KBM-7 (cell line): ENCODE measurements around the gene ZNF814.
"Not testable (repeated sequence)": the region's sequence is repeated elsewhere in the genome, so short reads cannot be mapped to it uniquely, and the experiment has no call there.

Experiments used
- DNase-seq: peaks from one replicate; pipeline ENCODE4 v3.0.0-alpha.2; 2015
- in situ Hi-C: fragments of 300-500 bp; cut with MboI; formaldehyde crosslinking; loops from 2 replicates; pipeline ENCODE4 v1.14.3; 2020; ENCODE audit warnings: low sequenced_read_pairs, low pct_unique_long_range_greater_than_20kb, mixed read lengths

The ZNF814 gene

DNA sequence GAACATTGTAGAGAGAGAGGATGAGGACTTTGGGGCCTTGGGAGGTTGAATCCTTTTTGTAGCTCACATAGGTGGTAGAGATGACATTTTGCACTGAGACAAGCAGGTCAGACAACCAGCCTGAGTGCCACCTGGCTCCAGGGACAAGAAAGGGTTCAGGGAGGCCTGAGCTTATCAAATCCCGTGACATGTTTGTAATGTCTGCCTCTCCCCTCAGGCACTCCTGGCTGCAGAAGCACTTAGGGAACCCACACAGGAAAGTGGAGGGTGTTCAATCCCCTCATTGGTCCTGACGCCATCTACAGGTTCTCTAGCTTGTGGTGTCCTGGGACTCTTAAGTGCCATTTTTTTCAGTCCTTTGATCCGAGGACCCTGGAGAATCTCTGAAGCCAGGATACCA is 67.7 kb downstream of the ZNF814 start:
- in situ Hi-C loops, DNase-seq: not testable (repeated sequence)

DNA sequence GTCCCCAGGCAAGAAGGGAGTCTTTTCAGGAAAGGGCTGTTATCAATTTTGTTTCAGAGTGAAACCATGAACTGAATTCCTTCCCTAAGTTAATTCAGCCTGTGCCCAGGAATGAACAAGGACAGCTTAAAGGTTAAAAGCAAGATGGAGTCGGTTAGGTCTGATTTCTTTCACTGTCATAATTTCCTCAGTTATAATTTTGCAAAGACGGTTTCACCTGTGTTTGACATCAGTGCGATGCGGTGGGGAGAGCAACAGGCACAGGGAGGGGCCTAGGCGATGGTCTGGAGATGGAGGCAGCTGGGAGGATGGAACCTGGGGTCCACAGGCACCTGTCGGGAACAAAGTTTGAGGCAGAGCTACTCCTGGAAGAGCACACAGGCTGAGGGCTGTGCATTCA is 68.2 kb downstream of the ZNF814 start:
- DNase-seq: no peak
- in situ Hi-C loops: no loop called here

DNA sequence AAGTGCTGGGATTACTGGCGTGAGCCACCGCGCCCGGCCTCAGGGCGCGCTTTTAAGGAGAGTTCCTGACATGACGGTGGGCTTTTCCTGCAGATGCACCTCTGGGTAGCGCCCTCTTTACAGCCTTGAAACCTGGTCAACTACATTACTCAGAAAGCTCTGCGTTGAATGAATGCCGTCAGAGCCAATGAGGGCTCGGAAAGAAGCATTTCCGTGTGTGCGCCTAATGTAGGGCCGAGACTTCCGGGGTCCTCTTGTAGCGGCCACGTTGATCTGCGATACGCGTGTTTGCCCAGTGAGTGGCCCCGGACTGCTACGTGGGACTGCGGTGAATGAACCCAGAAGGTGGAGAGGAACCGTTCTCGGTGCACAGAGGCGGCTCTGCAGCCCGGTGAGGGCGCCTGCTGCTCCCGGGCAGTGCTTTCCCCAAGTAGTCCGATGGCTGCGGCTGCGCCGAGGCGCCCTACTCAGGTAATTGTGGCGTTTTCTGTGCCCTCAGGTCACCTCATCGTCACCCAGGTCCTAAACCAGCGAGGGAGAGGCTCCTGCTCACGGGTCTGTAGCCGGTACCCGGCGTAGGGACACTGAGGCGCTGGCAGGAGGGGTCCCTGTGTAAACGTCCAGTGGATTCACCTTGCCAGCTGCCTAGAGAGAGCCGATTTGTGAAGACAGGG is 69.2 kb downstream of the ZNF814 start:
- DNase-seq: peak; percentile 91
- in situ Hi-C loops: no loop called here

DNA sequence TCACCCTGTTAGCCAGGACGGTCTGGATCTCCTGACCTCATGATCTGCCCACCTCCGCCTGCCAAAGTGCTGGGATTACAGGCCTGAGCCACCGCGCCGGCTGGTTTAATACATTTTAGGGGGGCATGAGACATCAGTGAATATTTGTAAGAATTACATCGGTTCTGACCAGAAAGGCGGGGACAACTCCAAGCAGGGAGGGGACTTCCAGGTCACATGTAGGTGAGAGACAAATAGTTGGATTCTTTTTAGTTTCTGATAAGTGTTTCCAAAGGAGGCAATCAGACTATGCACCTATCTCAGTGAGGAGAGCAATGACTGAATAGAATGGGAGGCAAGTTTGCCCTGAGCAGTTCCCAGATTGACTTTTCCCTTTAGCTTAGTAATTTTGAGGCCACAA is 70.5 kb downstream of the ZNF814 start:
- in situ Hi-C loops: no loop called here
- DNase-seq: no peak

DNA sequence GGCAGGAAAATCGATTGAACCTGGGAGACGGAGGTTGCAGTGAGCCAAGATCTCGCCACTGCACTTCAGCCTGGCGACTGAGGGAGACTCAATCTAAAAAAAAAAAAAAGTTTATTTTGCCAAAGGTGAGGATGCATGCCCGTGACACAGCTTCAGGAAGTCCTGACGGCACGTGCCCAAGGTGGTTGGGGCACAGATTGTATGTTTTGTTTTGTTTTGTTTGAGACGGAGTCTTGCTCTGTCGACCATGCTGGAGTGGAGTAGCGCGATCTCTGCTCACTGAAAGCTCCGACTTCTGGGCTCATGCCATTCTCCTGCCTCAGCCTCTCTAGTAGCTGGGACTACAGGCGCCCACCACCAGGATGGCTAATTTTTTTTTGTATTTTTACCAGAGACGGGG is 70.9 kb downstream of the ZNF814 start:
- DNase-seq: no peak
- in situ Hi-C loops: no loop called here

DNA sequence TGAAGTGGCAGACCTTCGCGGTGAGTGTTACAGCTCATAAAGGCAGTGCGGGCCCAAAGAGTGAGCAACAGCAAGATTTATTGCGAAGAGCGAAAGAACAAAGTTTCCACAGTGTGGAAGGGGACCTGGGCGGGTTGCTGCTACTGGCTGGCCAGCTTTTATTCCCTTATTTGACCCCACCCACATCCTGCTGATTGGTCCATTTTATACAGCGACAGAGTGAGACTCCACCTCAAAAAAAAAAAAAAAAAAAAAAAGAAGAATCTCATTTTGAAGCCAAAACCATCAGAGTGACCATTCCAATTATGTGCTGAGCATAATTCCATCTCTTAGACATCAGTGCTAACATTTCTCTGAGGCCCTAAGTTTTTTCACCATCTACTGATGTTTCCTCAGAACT is 72.2 kb downstream of the ZNF814 start:
- DNase-seq: no peak
- in situ Hi-C loops: no loop called here

DNA sequence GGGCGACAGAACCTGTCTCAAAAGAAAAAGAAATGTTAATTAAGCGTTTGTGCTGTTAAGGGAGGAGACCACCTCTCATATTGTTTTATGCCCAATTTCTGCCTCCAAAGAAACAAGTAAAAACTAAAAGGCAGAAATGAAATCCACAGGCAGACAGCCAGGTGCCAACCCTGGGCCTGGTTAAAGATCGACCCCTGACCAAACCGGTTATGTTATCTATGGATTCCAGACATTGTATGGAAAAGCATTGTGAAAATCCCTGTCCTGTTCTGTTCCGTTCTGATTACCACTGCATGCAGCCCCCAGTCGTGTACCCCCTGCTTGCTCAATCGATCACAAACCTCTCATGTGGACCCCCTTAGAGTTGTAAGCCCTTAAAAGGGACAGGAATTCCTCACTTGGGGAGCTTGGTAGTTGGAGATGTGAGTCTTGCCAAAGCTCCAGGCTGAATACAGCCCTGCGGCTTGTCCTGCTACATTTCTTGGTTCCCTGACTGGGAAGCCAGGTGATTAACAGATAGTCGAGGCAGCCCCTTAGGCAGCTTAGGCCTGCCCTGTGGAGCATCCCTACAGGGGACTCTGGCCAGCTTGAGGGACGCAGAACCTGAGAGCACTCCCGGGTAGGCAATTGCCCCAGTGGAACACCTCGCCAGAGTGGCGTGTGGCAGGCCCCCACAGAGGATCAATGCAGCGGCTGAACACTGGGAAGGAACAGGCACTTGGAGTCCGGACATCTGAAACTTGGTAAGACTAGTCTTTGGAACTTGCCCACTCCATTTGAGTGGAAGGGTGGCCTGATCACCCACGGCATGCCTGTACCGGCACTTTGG is 73.4 kb downstream of the ZNF814 start:
- in situ Hi-C loops: no loop called here
- no peak for DNase-seq

DNA sequence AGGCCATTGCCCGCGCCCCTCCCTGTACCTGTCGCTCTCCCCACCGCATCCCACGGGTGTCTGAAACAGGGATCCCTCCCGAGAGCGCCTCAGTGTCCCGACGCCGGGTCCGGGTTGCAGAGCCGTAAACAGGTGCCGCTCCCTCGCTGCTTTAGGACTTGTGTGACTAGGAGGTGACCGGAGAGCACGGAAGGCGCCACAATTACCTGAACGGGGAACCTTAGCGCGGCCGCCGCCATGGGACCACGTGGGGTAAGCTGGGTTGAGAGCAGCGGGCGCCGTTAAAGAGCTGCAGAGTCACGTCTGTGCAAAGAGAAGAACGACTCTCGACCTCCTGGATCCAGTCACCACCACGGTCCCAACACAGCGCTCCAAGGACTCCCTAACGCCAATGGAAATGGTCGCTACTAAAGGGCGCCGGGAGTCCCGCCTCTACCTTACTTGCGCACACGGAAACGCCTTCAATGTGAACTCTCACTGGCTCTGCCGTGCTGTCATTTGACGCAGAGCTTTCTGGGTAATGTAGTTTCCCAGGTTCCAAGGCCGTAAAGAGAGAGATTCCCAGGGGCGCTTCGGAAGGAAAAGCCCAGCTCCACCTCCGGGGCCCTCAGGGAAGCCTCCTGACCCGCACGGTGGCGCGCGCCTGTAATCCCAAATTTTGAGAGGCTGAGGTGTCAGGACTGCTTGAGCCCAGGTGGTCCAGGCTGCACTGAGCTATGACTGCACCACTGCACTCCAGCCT is 74.2 kb downstream of the ZNF814 start, which contains the start of gene ZNF552:
ZNF552 (minus strand) TSS at position 409 of the 742 bp plus-strand sequence; CDS start at position 239, 170 bp downstream.
- in situ Hi-C loops: no loop called here
- DNase-seq: peak; percentile 88

DNA sequence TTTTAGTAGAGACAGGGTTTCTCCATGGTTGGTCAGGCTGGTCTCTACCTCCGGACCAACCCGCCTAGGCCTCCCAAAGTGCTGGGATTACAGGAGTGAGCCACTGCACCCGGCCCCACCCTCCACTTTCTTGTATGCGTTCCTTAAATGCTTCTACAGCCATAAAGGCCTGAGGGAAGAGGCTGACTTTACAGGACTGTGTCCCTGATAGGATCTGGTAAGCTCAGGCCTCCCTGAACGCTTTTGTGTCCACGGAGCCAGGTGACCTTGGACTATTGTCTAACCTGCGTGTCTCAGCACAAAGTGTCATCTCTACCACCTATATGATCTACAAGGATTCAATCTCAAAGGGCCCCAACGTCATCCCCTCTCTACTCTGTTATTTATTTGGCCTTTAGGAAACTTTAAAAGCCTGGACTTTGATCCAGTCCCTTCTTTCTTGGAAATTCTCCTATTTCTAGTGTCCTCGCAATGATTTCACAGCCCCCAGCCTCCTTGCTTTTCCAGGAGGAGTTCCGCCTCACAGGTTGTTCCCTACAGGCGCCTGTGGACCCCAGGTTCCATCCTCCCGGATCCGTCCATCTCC is 74.8 kb downstream of the ZNF814 start:
- no peak for DNase-seq
- in situ Hi-C loops: no loop called here

DNA sequence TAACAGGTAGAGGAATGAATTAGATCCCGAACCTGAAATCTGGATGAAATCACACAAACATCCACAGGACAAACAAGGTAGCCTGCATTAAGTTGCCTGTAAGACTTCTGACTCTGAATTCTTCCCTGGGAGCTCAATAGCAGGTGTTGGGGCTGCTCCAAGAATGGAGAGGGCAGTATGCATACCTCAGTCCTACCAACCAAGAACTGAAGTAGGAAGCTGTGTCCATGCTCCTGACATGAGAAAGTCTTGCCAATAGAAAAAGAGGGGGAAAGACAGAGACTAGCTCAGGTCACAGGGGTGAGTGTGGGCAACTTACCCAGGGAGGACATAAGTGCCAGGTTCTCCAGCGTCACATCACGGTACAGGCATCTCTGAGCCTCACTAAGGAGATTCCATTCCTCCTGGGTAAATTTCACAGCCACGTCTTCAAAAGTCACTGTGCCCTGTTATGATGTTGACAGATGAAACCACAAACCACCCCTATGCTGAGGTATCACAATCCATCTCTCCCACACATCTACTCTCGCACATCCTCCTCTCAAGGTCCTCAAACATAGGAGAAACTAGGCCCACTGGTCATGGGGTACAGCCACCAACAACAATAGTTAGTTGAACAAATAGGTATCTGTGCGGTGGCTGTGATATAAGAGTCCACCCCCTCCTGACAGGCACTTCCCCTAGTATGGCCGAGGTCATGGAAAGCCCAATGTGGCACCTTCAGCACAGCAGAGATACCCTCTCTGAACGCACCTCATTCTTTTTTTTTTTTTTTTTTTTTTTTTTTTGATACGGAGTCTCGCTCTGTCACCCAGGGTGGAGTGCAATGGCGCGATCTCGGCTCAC is 75.6 kb downstream of the ZNF814 start:
- in situ Hi-C loops, DNase-seq: not testable (repeated sequence)

DNA sequence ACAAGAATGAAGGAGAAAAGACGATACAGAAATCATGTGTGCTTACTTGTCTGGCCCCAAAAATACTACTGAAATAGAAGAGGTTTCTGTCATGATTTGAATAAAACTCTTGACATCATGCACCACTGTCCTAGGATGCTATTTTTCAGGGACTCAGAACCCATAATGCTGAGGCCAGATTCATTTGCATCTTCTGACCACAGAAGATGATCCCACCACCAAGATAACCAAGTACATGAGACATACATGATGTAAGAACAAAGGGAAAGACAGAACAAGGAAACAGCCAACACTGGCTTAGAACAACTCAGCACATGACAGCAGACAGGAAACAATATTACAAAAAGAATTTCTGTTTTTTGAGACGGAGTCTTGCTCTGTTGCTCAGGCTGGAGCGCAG is 76.6 kb downstream of the ZNF814 start:
- DNase-seq: no peak
- in situ Hi-C loops: no loop called here

DNA sequence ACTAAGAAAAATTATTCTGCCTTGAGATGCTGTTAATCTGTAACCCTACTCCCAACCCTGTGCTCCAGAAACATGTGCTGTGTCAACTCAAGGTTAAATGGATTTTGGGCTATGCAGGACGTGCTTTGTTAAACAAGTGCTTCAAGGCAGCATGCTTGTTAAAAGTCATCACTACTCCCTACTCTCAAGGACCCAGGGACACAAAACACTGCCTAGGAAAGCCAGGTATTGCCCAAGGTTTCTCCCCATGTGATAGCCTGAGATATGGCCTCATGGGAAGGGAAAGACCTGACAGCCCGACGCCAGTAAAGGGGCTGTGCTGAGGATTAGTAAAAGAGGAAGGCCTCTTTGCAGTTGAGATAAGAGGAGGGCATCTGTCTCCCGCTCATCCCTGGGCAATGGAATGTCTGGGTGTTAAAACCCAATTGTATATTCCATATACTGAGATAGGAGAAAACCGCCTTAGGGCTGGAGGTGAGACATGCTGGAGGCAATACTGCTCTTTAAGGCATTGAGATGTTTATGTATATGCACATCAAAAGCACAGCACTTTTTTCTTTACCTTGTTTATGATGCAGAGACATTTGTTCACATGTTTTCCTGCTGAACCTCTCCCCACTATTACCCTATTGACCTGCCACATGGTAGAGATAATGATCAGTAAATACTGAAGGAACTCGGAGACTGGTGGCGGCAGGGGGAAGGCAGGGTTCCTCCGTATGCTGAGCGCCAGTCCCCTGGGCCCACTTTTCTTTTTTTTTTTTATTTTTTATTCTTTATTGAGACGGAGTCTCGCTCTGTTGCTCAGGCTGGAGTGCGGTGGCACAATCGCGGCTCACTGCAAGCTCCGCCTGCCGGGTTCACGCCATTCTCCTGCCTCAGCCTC is 78.2 kb downstream of the ZNF814 start:
- in situ Hi-C loops, DNase-seq: not testable (repeated sequence)

DNA sequence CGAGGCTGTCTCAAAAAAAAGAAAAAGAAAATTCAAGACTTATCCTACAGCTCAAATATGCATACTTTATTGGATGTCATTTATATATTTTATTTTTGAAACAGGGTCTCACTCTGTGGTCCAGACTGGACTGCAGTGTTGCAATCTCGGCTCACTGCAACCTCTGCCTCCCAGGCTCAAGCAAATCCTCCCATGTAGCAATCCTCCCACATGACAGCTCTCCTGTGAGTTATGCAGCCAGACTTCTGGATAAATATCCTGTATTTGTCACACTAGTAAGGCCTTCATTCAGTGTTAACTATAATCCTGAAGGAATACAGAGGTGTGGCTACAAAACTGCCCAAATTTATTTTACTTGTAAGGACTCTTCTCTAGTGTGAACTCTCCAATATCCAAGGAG is 81.3 kb downstream of the ZNF814 start:
- DNase-seq: no peak
- in situ Hi-C loops: no loop called here

DNA sequence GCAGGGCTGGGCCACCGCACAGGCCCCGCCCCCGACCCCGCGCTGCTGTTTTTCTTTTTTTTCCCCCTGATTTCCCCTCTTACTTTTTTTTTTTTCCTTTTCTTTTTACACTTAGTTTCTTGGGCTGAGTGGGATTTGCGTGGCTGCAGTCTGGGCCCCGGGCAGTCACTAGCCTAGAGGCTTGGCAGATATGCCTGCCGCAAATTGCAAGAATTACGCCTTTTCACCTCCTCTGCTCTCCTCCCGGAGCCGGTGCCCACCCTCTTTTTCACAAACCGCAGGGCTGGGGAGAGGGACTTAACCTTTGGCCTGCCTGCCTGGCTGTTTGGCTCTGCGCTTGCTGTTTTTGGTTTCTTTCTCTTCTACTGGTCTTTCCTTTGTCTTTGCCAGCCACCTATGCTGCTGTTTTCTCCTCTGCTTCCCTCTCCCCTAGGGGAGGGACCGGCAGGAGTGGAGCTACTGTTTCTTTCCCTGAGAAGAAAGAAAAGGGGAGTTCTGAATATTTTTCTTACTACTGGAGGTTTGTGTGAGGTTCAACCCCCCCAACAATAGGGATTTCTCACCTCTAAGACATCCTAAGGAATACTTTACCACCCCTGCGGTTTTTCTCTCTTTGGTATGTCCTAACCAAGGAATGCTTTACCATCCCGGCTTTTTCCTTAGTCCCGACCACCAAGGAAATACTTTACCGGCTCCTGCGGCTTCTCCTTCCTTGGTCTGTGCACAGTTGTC is 85.1 kb downstream of the ZNF814 start:
- in situ Hi-C loops: no loop called here
- DNase-seq: no peak

DNA sequence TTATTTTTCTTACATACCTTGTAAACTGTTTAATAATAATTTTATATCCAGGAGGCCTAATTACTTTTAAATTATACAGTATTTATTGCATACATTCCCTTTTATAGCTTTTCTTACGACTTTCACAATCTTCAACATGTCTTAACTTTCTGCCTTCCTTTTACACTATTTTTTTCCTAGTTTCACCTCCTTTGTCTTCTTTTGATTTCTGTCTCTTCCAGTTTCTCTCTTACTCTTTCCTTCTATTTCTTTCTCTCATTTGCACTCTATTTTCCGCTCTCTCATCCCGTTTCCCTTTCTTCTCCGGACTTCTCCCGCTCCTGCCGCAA is 85.6 kb downstream of the ZNF814 start:
- no peak for DNase-seq
- in situ Hi-C loops: no loop called here

DNA sequence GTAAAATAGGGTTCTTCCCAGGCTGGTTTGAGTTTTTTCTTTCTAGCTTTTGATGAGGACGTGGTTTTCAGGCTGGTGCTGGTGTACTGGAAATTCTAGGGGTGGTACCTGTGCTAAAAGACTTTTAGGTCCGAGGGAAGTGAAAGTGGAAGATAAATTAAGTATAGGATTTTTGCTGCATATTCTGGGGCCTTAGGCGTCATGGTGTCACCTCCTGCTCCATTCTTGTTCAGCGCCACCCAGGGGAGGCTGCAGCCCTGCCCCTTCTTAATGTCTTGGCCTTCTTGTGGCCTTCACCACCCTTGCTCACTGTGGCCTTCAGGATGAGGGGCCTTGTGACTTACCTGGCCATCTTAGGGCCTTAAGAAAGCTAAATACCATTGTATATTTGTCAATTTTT is 86.6 kb downstream of the ZNF814 start:
- in situ Hi-C loops: no loop called here
- DNase-seq: no peak

DNA sequence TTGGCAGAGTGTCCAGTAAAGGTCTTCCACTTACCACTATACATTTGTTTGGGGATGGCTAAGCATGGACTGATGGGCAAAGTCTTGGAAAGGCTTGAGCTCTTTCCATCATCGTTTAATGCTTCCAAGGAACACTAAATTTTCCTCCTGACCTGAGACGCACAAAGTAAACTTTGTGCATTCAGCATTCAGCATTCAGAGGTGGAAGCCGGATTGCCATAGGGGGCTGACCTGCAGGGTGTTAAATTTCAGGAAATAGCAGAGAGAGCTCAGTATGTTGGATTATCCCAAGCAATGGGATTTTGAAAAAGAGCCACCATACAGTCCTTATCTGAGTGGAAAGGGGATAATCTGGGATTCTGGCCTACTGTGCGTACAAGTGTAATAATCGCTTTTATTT is 88.1 kb downstream of the ZNF814 start:
- in situ Hi-C loops: no loop called here
- DNase-seq: no peak
